Endothelial cell of umbilical vein (primary cell): ENCODE data around the gene ELP6.

ENCODE experiments used
- EZH2 ChIP-seq: IDR thresholded peaks from 2 replicates; pipeline ENCODE4 v1.6.1; 2012; ENCODE audit warnings: borderline replicate concordance, low read depth, mild to moderate bottlenecking, moderate library complexity, low read length, inconsistent platforms; ENCODE audit not compliant: severe bottlenecking
- GATA2 ChIP-seq: IDR thresholded peaks from 2 replicates; pipeline ENCODE4 v1.7.0; 2011; ENCODE audit warnings: low read depth, mild to moderate bottlenecking, moderate library complexity, mixed read lengths, low read length; ENCODE audit not compliant: insufficient read length, insufficient read depth
- JUN ChIP-seq: IDR thresholded peaks from 2 replicates; pipeline ENCODE4 v1.6.1; 2011; ENCODE audit warnings: borderline replicate concordance, low read depth; ENCODE audit not compliant: insufficient read length, insufficient read depth
- POLR2A ChIP-seq: IDR thresholded peaks from 2 replicates; pipeline ENCODE4 v1.6.1; 2012; ENCODE audit warnings: low read depth, mild to moderate bottlenecking, control low read depth, low read length
- POLR2AphosphoS5 ChIP-seq: IDR thresholded peaks from 2 replicates; pipeline ENCODE4 v1.6.1; 2012; ENCODE audit warnings: low read depth, mild to moderate bottlenecking, control low read depth, low read length, moderate library complexity; ENCODE audit not compliant: insufficient read depth
- TF ChIP-seq, protein P1 (sequence below), 2 donors: IDR thresholded peaks; 1 replicate in 1 of 2; 2 replicates in 1 of 2; pipeline ENCODE4 v1.5.1; 2011; ENCODE audit warnings: low read length in 2 of 2, mild to moderate bottlenecking in 2 of 2, moderate library complexity in 2 of 2, control low read depth in 1 of 2, inconsistent platforms in 1 of 2, low read depth in 1 of 2; ENCODE audit not compliant: insufficient read depth in 1 of 2; ENCODE audit errors: extremely low read depth in 1 of 2
- TF ChIP-seq, protein P2 (sequence below): IDR thresholded peaks from 2 replicates; pipeline ENCODE4 v1.6.1; 2011; ENCODE audit not compliant: insufficient read depth, insufficient read length

DNA sequence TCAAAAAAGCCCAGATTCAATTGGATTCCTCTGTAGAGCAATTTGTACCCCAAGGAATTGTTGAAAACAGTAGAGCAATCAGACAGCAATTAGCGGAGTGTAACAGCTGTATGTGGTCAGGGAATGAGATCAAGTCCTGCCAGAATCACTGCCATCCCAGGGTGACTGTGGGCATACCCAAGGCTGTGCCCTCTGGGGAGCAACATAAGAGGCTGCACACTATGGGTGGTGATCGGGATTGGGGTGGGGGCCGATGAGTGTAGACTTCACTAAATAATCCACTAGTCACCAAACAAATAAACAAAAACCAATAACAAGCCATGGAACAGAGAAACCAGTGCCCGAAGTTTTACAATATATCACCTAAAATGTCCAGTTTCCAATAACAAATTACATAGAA, 12.1 kb upstream of the ELP6 start:
- TF ChIP-seq POLR2A, result no peak
- TF ChIP-seq, protein P1, sequence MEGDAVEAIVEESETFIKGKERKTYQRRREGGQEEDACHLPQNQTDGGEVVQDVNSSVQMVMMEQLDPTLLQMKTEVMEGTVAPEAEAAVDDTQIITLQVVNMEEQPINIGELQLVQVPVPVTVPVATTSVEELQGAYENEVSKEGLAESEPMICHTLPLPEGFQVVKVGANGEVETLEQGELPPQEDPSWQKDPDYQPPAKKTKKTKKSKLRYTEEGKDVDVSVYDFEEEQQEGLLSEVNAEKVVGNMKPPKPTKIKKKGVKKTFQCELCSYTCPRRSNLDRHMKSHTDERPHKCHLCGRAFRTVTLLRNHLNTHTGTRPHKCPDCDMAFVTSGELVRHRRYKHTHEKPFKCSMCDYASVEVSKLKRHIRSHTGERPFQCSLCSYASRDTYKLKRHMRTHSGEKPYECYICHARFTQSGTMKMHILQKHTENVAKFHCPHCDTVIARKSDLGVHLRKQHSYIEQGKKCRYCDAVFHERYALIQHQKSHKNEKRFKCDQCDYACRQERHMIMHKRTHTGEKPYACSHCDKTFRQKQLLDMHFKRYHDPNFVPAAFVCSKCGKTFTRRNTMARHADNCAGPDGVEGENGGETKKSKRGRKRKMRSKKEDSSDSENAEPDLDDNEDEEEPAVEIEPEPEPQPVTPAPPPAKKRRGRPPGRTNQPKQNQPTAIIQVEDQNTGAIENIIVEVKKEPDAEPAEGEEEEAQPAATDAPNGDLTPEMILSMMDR (IDR thresholded peaks at IDR 0.05; ENCODE audit: extremely low read depth in 1 of 2, insufficient read depth in 1 of 2, low read depth in 1 of 2, low read length in 2 of 2), result no peak
- TF ChIP-seq EZH2, result no peak
- TF ChIP-seq JUN, result no peak
- TF ChIP-seq GATA2, result no peak
- TF ChIP-seq POLR2AphosphoS5, result no peak
- TF ChIP-seq, protein P2, sequence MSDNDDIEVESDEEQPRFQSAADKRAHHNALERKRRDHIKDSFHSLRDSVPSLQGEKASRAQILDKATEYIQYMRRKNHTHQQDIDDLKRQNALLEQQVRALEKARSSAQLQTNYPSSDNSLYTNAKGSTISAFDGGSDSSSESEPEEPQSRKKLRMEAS, result no peak
